ENCODE data around the gene RITA1.

DNA sequence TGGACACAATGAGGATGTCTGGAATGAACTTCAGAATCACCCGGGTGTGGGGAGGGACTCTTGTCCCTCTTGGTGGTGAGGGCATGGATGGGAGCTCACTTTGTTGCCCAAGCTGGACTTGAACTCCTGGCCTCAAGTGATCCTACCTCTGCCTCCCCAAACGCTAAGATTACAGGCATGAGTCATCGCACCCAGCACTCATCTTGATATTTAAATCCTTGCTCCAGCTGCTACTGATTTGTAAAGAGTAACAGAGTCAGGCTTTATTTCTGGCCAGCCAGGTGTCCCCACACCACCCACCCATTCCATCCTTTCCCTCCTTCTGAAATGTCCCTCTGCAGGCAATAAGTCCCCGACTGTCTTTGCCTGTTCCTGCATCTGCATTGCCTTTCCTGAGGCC, 5.2 kb upstream of the RITA1 start:
- TF ChIP-seq, protein P1, sequence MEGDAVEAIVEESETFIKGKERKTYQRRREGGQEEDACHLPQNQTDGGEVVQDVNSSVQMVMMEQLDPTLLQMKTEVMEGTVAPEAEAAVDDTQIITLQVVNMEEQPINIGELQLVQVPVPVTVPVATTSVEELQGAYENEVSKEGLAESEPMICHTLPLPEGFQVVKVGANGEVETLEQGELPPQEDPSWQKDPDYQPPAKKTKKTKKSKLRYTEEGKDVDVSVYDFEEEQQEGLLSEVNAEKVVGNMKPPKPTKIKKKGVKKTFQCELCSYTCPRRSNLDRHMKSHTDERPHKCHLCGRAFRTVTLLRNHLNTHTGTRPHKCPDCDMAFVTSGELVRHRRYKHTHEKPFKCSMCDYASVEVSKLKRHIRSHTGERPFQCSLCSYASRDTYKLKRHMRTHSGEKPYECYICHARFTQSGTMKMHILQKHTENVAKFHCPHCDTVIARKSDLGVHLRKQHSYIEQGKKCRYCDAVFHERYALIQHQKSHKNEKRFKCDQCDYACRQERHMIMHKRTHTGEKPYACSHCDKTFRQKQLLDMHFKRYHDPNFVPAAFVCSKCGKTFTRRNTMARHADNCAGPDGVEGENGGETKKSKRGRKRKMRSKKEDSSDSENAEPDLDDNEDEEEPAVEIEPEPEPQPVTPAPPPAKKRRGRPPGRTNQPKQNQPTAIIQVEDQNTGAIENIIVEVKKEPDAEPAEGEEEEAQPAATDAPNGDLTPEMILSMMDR (IDR thresholded peaks at IDR 0.05): no peak
- TF ChIP-seq POLR2AphosphoS5 (IDR thresholded peaks at IDR 0.05) (no peak), EP300 (IDR thresholded peaks at IDR 0.05) (no peak)
